HepG2 (cell line): ENCODE data around the gene CD72.

Source experiments
- ASH2L ChIP-seq: fragments of 300-600, 200-600 bp; sonication (generic); IDR thresholded peaks from 2 replicates; pipeline ENCODE4 v1.7.0; 2017; ENCODE audit warnings: low read depth, mild to moderate bottlenecking, moderate library complexity, mixed read lengths, low read length; ENCODE audit not compliant: insufficient read length
- CHD4 ChIP-seq: fragments of 200-600 bp; sonication (generic); IDR thresholded peaks from 2 replicates; pipeline ENCODE4 v1.7.0; 2017; ENCODE audit warnings: mild to moderate bottlenecking, low read length, borderline replicate concordance
- EZH2 ChIP-seq: conservative IDR thresholded peaks from 2 replicates; pipeline ENCODE4 v1.6.1; 2012; ENCODE audit warnings: mild to moderate bottlenecking, low read depth, low read length, moderate library complexity
- HOXA7 ChIP-seq: sonication (generic); formaldehyde crosslinking; IDR thresholded peaks from 2 replicates; pipeline ENCODE4 v1.8.1; 2022; ENCODE audit warnings: mild to moderate bottlenecking, missing genetic modification reagents, moderate library complexity
- JUN ChIP-seq: sonication (generic); formaldehyde crosslinking; IDR thresholded peaks from 2 replicates; pipeline ENCODE4 v1.4.0; 2020; ENCODE audit warnings: mild to moderate bottlenecking, missing genetic modification reagents
- NFE2 ChIP-seq: sonication (generic); formaldehyde crosslinking; IDR thresholded peaks from 2 replicates; pipeline ENCODE4 v1.4.0; 2020; ENCODE audit warnings: missing genetic modification reagents
- PCBP2 ChIP-seq: fragments of 200-400 bp; formaldehyde crosslinking; optimal IDR thresholded peaks from 2 replicates; pipeline ENCODE3; 2018; ENCODE audit warnings: low read length, low read depth; ENCODE audit not compliant: poor library complexity, severe bottlenecking
- POLR2A ChIP-seq, 2 experiments: IDR thresholded peaks; 2 replicates each; pipeline ENCODE4 v1.6.1; 2011; ENCODE audit warnings: low read depth in 2 of 2, low read length in 2 of 2, mild to moderate bottlenecking in 1 of 2, moderate library complexity in 1 of 2; ENCODE audit not compliant: insufficient read depth in 1 of 2
- SMAD9 ChIP-seq: sonication (generic); formaldehyde crosslinking; IDR thresholded peaks from 2 replicates; pipeline ENCODE4 v1.5.1; 2020; ENCODE audit warnings: mild to moderate bottlenecking, missing genetic modification reagents
- USF2 ChIP-seq, 2 experiments: sonication (generic) in 1 of 2; formaldehyde crosslinking in 1 of 2; IDR thresholded peaks; 2 replicates each; pipeline versions ENCODE4 v1.5.1 to v1.6.1; 2011 to 2020; ENCODE audit warnings: borderline replicate concordance in 1 of 2, low read depth in 1 of 2, low read length in 1 of 2, mild to moderate bottlenecking in 1 of 2, missing genetic modification reagents in 1 of 2, moderate library complexity in 1 of 2
- ZMAT5 ChIP-seq: sonication (generic); formaldehyde crosslinking; IDR thresholded peaks from 2 replicates; pipeline ENCODE4 v1.5.0; 2020; ENCODE audit warnings: mild to moderate bottlenecking, low read depth, missing genetic modification reagents, borderline replicate concordance
- ZNF30 ChIP-seq: sonication (generic); formaldehyde crosslinking; IDR thresholded peaks from 2 replicates; pipeline ENCODE4 v1.5.0; 2020; ENCODE audit warnings: mild to moderate bottlenecking, missing genetic modification reagents
- ZNF780A ChIP-seq: sonication (generic); formaldehyde crosslinking; IDR thresholded peaks from 2 replicates; pipeline ENCODE4 v1.8.0; 2022; ENCODE audit warnings: mild to moderate bottlenecking, missing genetic modification reagents, moderate library complexity

- peak; percentile 73; the same call in 1 of the 2 replicates for TF ChIP-seq HOXA7
- TF ChIP-seq POLR2A (IDR thresholded peaks at IDR 0.05; ENCODE audit: insufficient read depth in 1 of 2, low read depth in 2 of 2, low read length in 2 of 2), result peak in 1 of 2 experiments; percentile 74; a peak in 1 of 4 replicates
- no peak for TF ChIP-seq NFE2 (CRISPR knock-in tag)
- TF ChIP-seq SMAD9, result peak; percentile 95
- TF ChIP-seq ZNF780A, result peak; percentile 96; the same call in 1 of the 2 replicates
- TF ChIP-seq ZNF30 (CRISPR knock-in tag), result no peak
- no peak for TF ChIP-seq ASH2L
- TF ChIP-seq CHD4, result no peak
- TF ChIP-seq JUN, result no peak; the same call in 1 of the 2 replicates
- TF ChIP-seq EZH2, result no peak
- TF ChIP-seq PCBP2, result no peak
- peak; percentile 42; the same call in 1 of the 2 replicates for TF ChIP-seq USF2 (IDR thresholded peaks at IDR 0.05; ENCODE audit: low read depth, low read length)
- peak; percentile 67; the same call in 1 of the 2 replicates for TF ChIP-seq USF2 (CRISPR knock-in tag; IDR thresholded peaks at IDR 0.05; ENCODE audit: borderline replicate concordance)
- TF ChIP-seq ZMAT5 (CRISPR knock-in tag), result no peak
These were observed 39.4 kb upstream of the CD72 start, which contains the start of gene RMRP for GRCh38 chr9:35657546-35658136.
